ENCODE data around the gene CUL3.

- TF ChIP-seq TAF1 (IDR thresholded peaks at IDR 0.05; ENCODE audit: borderline replicate concordance, insufficient read depth, low read length): no peak
- no peak for TF ChIP-seq REST (IDR thresholded peaks at IDR 0.05; ENCODE audit: insufficient read depth in 1 of 2, low read depth in 2 of 2, low read length in 2 of 2)
- no peak for TF ChIP-seq POLR2AphosphoS5 (IDR thresholded peaks at IDR 0.05; ENCODE audit: low read depth, low read length)
Measured at GRCh38 chr2:224492531-224492930, 92.6 kb downstream of the CUL3 start.
